NCI-H446 treated with DMSO at 0.1 percent for 48 hours (cell line): ENCODE data around the gene MT2A.

Experiments used
- DNase-seq: peaks from one replicate; lab custom pipeline; 2025; lab: John Stamatoyannopoulos, UW

The MT2A gene

GRCh38 chr16:56600398-56600999 is 7.9 kb upstream of the MT2A start:
- no peak for DNase-seq

DNA sequence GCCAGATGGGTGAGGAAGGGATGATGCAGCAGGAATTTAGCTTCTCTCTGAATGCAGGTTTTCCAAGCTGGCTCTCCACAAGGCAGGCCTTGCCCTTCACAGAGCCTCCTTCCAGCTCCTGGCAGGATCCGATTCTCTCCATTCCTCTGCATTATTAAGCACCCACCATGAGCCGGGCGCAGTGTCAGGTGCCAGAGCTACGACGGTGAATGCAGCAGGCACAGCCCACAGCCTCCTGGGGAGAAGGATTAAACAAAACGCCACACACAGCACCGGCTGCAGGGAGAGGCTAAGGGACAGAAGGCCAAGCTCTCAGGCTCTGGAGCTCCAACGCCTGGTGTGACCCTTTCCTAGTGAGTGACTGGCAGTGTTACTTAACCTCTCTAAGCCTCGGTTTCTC is 7.1 kb upstream of the MT2A start:
- DNase-seq: no peak

GRCh38 chr16:56603589-56603988 is 4.8 kb upstream of the MT2A start:
- DNase-seq: no peak

DNA sequence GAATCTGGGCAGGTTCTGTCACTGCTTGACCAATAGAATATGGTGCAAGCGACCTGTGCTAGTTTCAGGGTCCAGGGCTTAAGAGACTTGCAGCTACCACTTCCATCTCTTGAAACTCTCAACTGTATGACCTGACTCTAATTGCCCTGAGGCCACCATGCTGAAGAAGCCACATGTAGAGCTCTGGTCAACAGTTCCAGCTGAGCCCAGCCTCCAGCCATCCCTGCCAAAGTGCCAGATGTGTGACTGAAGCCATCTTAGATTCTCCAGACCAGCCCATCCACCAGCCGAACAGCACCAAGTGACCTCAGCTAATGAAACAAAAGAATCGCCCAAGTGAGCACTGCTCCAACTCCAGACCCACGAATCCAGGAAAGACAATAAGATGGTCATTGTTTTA is 3.4 kb upstream of the MT2A start:
- DNase-seq: no peak

DNA sequence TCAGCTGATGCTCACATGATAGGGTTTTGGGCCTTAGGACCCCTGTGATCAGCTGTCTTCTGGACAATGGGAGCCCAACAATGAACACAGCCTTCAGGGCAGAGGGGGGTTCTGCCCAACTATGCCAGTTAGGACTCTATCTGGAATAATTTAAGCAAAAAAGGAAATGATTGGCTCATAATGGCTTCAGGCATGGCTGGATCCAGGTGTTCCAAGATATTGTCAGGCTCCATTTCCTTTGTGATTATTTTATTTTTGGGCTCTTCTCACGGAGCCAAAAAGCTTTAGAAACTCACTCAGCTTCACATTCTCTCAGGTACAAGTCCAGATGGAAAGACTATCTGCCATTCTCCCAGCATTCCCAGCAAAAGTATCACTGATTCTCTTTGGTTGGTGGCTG is 2.9 kb upstream of the MT2A start:
- DNase-seq: no peak

DNA sequence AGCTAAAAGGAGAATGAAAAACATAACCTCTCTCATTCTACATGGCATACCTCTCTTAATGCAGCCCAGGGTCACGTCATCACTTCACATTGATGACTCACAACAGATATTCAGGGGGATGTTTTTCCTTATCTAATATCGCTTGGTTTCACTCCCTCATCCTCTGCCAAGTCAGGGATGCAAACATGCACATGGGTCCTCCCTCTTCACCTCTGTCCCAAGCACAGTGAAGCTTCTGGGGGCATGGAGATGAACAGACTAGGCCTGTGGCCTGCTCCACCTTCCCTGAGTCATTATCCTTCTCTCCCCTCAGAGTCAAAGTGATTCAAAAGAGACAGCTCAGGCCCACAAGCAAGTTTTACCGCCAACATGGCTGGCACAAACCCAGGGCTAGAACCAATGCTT is 2.3 kb upstream of the MT2A start:
- no peak for DNase-seq

- peak; percentile 80 for DNase-seq
Observed at GRCh38 chr16:56606476-56607108, 1.8 kb upstream of the MT2A start.

DNA sequence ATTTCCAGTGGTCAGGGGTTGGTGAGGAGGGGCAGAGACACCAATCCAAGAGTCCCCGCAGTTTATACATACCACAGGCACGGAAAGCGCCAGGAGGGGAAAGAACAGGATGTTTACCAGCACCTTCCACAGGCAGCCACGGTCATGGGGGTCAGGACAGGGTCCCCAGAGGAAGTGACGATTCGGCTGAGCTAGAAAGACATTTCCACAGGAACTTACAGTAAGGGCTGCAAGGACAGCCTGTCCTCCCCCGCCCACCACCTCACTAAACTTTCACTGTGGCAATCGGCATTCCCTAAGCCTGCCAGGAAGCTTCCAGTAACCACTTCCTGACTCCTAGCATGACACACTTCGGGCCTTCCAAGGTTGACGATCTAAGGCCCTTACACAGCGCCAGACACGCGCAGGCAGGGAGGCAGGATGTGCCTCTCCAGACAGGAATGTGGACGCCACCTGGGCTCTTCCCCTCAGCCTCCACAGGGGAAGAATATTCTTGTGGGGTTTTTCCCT is 1.2 kb upstream of the MT2A start:
- no peak for DNase-seq

DNA sequence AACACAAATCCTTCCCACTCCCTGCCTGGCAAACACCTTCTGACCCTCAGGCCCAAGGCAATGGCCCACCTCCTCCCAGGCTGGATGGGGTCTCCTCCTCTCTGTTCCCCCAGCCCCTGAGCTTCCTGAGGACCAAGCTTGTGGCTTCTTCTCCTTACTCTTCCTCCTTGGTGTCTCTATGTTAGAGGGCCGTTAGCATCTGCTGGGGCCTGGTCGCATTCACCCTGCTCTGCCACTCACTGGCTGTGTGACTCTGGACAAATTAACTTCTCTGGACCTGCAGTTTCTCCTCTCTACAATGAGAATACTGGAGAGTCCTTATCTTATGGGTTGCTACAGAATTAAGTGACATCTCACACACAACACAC is 725 bp upstream of the MT2A start:
- no peak for DNase-seq

GRCh38 chr16:56608876-56609462 is 585 bp downstream of the MT2A start:
- DNase-seq: no peak

DNA sequence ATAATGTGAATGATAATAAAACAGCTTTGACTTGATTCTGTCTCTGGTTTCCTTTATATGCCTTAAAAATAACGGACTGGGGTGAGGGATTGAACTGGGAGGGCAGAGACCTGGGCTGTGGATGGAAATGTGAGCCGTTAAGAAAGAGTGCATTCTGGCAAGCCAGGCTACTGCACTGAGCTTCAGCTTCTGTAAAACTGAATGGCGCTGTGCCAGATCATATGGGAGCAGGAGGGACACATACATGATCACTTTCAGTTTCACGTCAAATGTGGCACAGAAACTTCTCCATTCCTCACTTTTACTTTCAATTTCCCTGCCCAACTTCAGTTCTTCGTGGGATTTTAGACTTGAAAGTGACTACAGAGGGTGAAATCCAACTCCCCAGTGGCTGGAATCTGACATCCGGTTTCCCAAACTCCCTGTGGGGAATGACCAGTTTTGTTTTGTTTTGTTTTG is 1.1 kb downstream of the MT2A start:
- DNase-seq: peak; percentile 5

DNA sequence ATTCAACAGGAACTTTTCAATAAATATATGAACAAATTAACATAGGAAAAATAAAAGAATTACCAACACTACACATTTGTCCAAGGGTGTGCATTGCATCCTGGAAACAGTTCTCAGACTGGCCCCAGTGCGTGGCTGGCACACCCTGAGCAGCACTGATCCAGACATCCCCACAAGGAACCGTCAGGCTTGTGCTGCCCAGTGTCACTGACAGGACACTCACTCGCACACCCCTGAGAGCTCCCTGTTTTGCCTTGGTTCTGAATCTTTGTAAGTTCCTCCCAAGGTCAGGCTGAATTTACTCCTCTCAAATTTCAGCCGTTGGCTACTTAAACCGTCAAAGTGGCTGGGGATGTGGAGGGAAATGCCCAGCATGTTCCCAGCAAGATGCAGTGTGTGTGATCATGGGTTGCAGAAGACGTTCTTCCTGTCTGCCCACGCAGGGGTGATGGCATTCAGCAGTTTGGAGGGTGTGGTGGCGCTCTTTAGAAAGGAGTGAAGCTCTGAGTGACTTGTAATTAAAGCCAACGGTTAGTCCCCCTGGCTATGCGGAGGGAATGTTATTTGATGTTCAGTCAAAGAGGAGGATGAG is 1.7 kb downstream of the MT2A start:
- no peak for DNase-seq

GRCh38 chr16:56610609-56611111 is 2.3 kb downstream of the MT2A start:
- DNase-seq: no peak

DNA sequence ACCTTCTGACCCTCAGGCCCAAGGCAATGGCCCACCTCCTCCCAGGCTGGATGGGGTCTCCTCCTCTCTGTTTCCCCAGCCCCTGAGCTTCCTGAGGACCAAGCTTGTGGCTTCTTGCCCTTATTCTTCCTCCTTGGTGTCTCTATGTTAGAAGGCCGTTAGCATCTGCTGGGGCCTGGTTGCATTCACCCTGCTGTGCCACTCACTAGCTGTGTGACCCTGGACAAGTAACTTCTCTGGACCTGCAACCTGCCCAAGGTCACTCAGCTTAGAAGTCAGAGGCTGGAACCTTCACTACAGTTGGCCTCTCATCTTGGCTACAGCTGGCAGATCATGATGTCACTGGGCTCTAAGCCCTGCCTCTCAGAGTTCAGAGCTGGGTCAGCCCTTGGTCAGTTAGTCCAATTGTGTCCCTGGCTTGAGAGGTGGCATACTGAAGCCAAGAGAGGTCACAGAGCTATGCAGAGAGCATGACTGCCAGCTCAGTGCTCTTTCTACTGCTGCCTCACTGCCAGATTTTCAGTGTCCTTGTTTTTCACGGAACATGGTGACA is 3.0 kb downstream of the MT2A start:
- DNase-seq: no peak

DNA sequence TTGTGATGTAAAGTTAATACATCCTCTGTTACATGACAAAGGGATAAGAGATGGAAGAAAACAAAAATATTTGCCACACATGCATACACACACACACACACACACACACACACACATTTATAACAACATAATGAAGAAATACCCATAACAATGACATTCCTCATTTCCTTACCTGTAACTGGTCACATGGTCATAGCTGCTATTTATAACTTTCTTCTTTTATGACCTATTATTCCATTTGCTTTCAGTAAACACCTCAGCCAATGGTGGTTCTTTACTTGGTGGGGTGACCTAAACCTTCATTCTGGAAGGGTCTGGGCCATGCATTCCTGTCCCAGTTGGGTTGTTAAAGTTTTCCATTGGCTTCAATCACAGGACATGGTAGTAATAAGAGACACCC is 5.3 kb downstream of the MT2A start:
- DNase-seq: no peak

DNA sequence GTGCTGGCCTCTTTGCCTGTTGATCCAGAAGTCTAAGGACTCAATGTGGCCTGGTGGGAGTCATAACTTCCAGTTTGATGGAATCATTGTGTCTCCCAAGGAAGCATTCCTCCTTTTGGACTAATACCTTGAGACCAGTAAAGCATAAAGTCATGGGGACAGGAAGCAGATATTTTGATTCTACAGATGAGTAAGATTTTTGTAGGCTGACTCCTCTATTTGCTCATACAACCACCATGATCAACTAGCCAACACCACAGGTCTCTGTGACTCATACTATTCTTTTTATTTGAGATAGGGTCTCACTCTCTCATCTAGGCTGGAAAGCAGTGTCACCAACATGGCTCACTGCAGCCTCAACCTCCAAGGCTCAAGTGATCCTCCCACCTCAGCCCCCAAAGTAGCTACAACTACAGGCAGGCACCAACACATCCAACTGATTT is 6.2 kb downstream of the MT2A start:
- DNase-seq: no peak

- DNase-seq: no peak
Observed at GRCh38 chr16:56615353-56615752, 7.0 kb downstream of the MT2A start.

- DNase-seq: no peak
Observed at GRCh38 chr16:56616608-56617211, 8.3 kb downstream of the MT2A start.

DNA sequence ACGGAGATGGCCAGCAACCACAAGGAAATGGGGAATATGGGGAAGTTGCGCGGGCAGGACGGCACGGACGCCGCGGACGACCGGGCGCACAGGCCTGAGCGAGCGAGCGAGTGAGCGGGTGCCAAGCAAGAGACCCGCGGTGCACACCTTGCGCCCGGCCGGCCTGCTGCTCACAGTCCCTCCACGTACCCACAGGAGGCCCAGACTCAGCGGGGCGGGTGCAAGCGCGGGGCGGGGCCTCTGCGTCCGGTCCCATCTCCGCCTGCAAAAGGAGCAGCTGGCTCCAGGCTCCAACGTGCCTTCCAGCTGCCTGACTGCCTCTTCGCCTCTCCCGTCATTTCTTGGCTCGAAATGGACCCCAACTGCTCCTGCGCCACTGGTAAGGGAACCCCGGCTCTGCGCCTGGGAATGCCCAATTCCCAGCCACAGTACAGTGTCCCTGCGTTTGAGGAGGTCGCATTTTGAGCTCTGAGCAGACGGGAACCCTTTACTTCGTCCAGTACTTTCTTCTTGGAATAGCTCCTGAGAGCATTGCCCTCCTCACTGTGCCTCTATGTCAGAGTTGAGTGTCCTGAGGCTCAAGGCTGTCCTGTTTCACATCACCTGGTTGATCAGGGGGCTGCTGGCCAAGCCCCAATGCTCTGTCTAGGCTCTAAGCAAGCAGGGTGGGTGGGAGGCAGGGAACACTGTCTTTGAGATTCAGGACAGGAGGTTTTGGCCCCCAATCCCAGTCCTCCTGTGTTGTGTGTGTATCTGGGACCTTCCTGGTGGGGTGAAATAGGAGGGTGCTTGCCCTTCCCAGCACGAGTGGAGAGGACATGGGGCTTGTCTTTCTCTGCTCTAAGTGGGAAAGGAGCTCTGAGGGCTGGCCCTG is 9.1 kb downstream of the MT2A start:
- DNase-seq: no peak

- no peak for DNase-seq
Observed at GRCh38 chr16:56618138-56618537, 9.8 kb downstream of the MT2A start.

DNA sequence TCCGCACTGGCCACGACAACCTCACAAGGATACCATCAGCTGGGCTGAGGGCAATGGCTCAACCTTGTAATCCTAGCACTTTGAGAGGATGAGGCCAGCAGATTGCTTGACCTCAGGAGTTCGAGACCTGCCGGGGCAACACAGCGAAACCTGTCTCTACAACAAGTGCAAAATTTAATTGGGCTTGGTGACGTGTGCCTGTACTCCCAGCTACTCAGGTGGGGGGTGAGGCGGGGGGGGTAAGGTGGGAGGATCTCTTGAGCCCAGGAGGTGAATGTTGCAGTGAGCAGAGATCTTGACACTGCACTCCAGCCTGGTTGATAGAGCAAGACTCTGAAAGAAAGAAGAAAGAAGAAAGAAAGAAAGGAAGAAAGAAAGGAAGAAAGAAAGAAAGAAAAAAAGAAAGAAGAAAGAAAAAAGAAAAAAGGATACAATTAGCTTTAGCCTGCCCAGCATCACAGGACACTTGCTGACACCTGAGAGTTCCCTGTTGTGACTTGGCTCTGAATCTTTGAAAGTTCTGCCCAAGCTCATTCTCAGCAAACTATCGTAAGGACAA is 12.0 kb downstream of the MT2A start:
- no peak for DNase-seq
